IMR-90 (cell line): ENCODE data around the gene CDK6. TPM values are rescaled to one million over a fixed set of nuclear protein-coding genes. Genes with fewer than 3 reads are reported as not detected.

Experiments
- ATAC-seq: fragments of 200-7000 bp; cut with Tn5 transposase; 2 replicates; pipeline ENCODE4 v1.9.1; 2020; ENCODE audit warnings: low read depth, mild to moderate bottlenecking, moderate library complexity
- BruUV-seq: library from RNA; stranded (reverse); fragments of 400-500 nt; replicated peaks from 2 replicates; lab custom pipeline; 2021; lab: Mats Ljungman, UMichigan
- CTCF ChIA-PET: fragments of 300-600 bp; formaldehyde crosslinking; extraction: SDS; loops from one replicate; lab custom pipeline; 2021; ENCODE audit warnings: antibody characterized with exemption; lab: Yijun Ruan, JAX
- POLR2A ChIA-PET: fragments of 300-600 bp; sonication (Branson Sonifier 250); formaldehyde crosslinking; loops from one replicate; lab custom pipeline; 2022; ENCODE audit warnings: antibody characterized with exemption; ENCODE audit not compliant: unreplicated experiment; lab: Charles Lee
- DNase-seq: peaks from one replicate; pipeline ENCODE4 v3.0.0; 2013
- H2AFZ ChIP-seq: replicated peaks from 2 replicates; pipeline ENCODE3; 2013; ENCODE audit warnings: low read length, mild to moderate bottlenecking; ENCODE audit not compliant: poor library complexity
- H2AK5ac ChIP-seq: 2 replicates; pipeline ENCODE4 v1.6.1; 2013; ENCODE audit warnings: low read depth, low read length, inconsistent platforms
- H2AK9ac ChIP-seq: replicated peaks from 2 replicates; pipeline ENCODE3; 2013; ENCODE audit warnings: mild to moderate bottlenecking, low read depth, low read length, moderate library complexity; ENCODE audit not compliant: poor library complexity
- H2BK120ac ChIP-seq: 2 replicates; pipeline ENCODE4 v1.6.1; 2013; ENCODE audit warnings: low read depth, low read length, inconsistent platforms
- H2BK15ac ChIP-seq: 3 replicates; pipeline ENCODE4 v1.6.1; 2013; ENCODE audit warnings: low read depth, low read length, inconsistent platforms
- H2BK20ac ChIP-seq: 2 replicates; pipeline ENCODE4 v1.6.1; 2013; ENCODE audit warnings: low read depth, mild to moderate bottlenecking, inconsistent platforms, low read length, moderate library complexity
- H2BK5ac ChIP-seq: 2 replicates; pipeline ENCODE4 v1.6.1; 2013; ENCODE audit warnings: mild to moderate bottlenecking, low read depth, low read length, inconsistent platforms; ENCODE audit not compliant: poor library complexity, severe bottlenecking
- H3K14ac ChIP-seq: replicated peaks from 2 replicates; pipeline ENCODE4 v1.6.1; 2013; ENCODE audit warnings: low read depth, low read length, inconsistent platforms
- H3K18ac ChIP-seq: 2 replicates; pipeline ENCODE4 v1.6.1; 2013; ENCODE audit warnings: low read depth, low read length, control low read depth
- H3K23ac ChIP-seq: 2 replicates; pipeline ENCODE4 v1.6.1; 2013; ENCODE audit warnings: low read depth, low read length, inconsistent platforms
- H3K27ac ChIP-seq: 2 replicates; pipeline ENCODE4 v1.5.1; 2013; ENCODE audit warnings: mild to moderate bottlenecking, control low read depth, low read length; ENCODE audit not compliant: insufficient read depth
- H3K27me3 ChIP-seq: 2 replicates; pipeline ENCODE4 v1.6.1; 2013; ENCODE audit warnings: low read length; ENCODE audit not compliant: control insufficient read depth, insufficient read depth
- H3K36me3 ChIP-seq: 2 replicates; pipeline ENCODE4 v1.6.1; 2013; ENCODE audit warnings: low read length, mixed read lengths; ENCODE audit not compliant: control insufficient read depth, insufficient read depth
- H3K4ac ChIP-seq: 2 replicates; pipeline ENCODE4 v1.6.1; 2013; ENCODE audit warnings: low read depth, low read length, inconsistent platforms
- H3K4me1 ChIP-seq: 2 replicates; pipeline ENCODE4 v1.6.1; 2013; ENCODE audit warnings: low read length, mixed read lengths; ENCODE audit not compliant: control insufficient read depth, insufficient read depth
- H3K4me2 ChIP-seq: 2 replicates; pipeline ENCODE4 v1.6.1; 2013; ENCODE audit warnings: low read depth, mild to moderate bottlenecking, control low read depth, low read length, moderate library complexity
- H3K4me3 ChIP-seq: 2 replicates; pipeline ENCODE4 v1.5.1; 2013; ENCODE audit warnings: low read depth, mild to moderate bottlenecking, control low read depth, low read length, moderate library complexity; ENCODE audit not compliant: insufficient read depth
- H3K56ac ChIP-seq: 2 replicates; pipeline ENCODE4 v1.6.1; 2013; ENCODE audit warnings: low read length, inconsistent platforms; ENCODE audit not compliant: insufficient read depth; ENCODE audit errors: extremely low read depth
- H3K79me1 ChIP-seq, 2 experiments: 2 replicates each; pipeline ENCODE4 v1.6.1; 2013; ENCODE audit warnings: low read length in 2 of 2, inconsistent platforms in 1 of 2, low read depth in 1 of 2
- H3K9ac ChIP-seq: 2 replicates; pipeline ENCODE4 v1.6.1; 2013; ENCODE audit warnings: low read depth, low read length, control low read depth
- H3K9me1 ChIP-seq: 2 replicates; pipeline ENCODE4 v1.6.1; 2013; ENCODE audit warnings: low read length, inconsistent platforms; ENCODE audit not compliant: insufficient read depth
- H3K9me3 ChIP-seq: 2 replicates; pipeline ENCODE4 v1.6.1; 2013; ENCODE audit warnings: low read length; ENCODE audit not compliant: control insufficient read depth, insufficient read depth
- H4K20me1 ChIP-seq: 2 replicates; pipeline ENCODE4 v1.6.1; 2013; ENCODE audit warnings: low read length, inconsistent platforms; ENCODE audit not compliant: insufficient read depth
- H4K5ac ChIP-seq: 2 replicates; pipeline ENCODE4 v1.6.1; 2013; ENCODE audit warnings: mild to moderate bottlenecking, low read depth, low read length, control low read depth
- H4K8ac ChIP-seq, 2 experiments: 2 replicates each; pipeline ENCODE4 v1.6.1; 2013; ENCODE audit warnings: low read depth in 2 of 2, low read length in 2 of 2, control low read depth in 1 of 2, inconsistent platforms in 1 of 2
- H4K91ac ChIP-seq: 2 replicates; pipeline ENCODE4 v1.6.1; 2013; ENCODE audit warnings: low read depth, low read length, inconsistent platforms; ENCODE audit not compliant: insufficient read depth
- BHLHE40 ChIP-seq: fragments of 150-350 bp; IDR thresholded peaks from 2 replicates; pipeline ENCODE4 v1.6.1; 2016; ENCODE audit warnings: mild to moderate bottlenecking, low read depth, low read length
- CTCF ChIP-seq: conservative IDR thresholded peaks from 2 replicates; pipeline ENCODE4 v1.5.1; 2012; ENCODE audit warnings: mild to moderate bottlenecking, low read depth, low read length, improper control_type of control experiment
- MAFK ChIP-seq: IDR thresholded peaks from 2 replicates; pipeline ENCODE4 v1.6.1; 2012; ENCODE audit warnings: low read depth, low read length, improper control_type of control experiment
- MAZ ChIP-seq: IDR thresholded peaks from 2 replicates; pipeline ENCODE4 v1.6.1; 2012; ENCODE audit warnings: low read depth, mild to moderate bottlenecking, low read length, improper control_type of control experiment, moderate library complexity, borderline replicate concordance
- MXI1 ChIP-seq: IDR thresholded peaks from 2 replicates; pipeline ENCODE4 v1.6.1; 2012; ENCODE audit warnings: low read depth, mild to moderate bottlenecking, low read length, moderate library complexity, borderline replicate concordance
- POLR2A ChIP-seq: IDR thresholded peaks from 2 replicates; pipeline ENCODE4 v1.6.1; 2012; ENCODE audit warnings: mild to moderate bottlenecking, low read depth, low read length
- RCOR1 ChIP-seq: IDR thresholded peaks from 2 replicates; pipeline ENCODE4 v1.6.1; 2012; ENCODE audit warnings: mild to moderate bottlenecking, low read length, improper control_type of control experiment; ENCODE audit not compliant: insufficient replicate concordance
- RFX5 ChIP-seq: IDR thresholded peaks from 2 replicates; pipeline ENCODE4 v1.8.0; 2012; ENCODE audit warnings: low read depth, mild to moderate bottlenecking, low read length, moderate library complexity
- SMC3 ChIP-seq: fragments of 150-350 bp; IDR thresholded peaks from 2 replicates; pipeline ENCODE4 v1.6.1; 2016; ENCODE audit warnings: low read depth, mild to moderate bottlenecking, antibody characterized with exemption, low read length, moderate library complexity
- WGBS, 2 experiments: methylation state at CpG; one replicate each; pipeline versions ENCODE4 v1.1.5 to v1.1.7; 2013; ENCODE audit warnings: missing lambda C conversion rate in 2 of 2; ENCODE audit not compliant: insufficient read length in 1 of 2; ENCODE audit errors: extremely low coverage in 2 of 2; 5-methylcytosine and 5-hydroxymethylcytosine counted together
- dilution Hi-C: fragments of 300-500 bp; cut with HindIII; formaldehyde crosslinking; loops from one replicate; pipeline ENCODE4 v1.14.3; 2018; ENCODE audit warnings: low sequenced_read_pairs; ENCODE audit not compliant: unreplicated experiment
- in situ Hi-C: fragments of 300-500 bp; cut with MboI; formaldehyde crosslinking; loops from 3 replicates; pipeline ENCODE4 v1.14.3; 2019; ENCODE audit warnings: low sequenced_read_pairs, inconsistent platforms, mixed read lengths
- intact Hi-C: fragments of 100-400 bp; cut with micrococcal nuclease; formaldehyde crosslinking; loops from 2 replicates; pipeline ENCODE4 v1.10.0; 2022
- polyA plus RNA-seq, 3 experiments: library from polyadenylated mRNA; depleted of rRNA; stranded (reverse); fragments of >200 nt; gene quantifications; 2 replicates each; pipeline ENCODE4 v1.2.3, GENCODE V29; 2012; ENCODE audit warnings: low replicate concordance in 1 of 3
- total RNA-seq: library from RNA; depleted of rRNA; stranded (reverse); fragments of >200 nt; gene quantifications from 2 replicates; pipeline ENCODE4 v1.2.3, GENCODE V29; 2012

The CDK6 gene
- total and polyA plus RNA-seq, 2 of the 4 experiments (the other 2 are of a cell fraction), result 21.5 to 195 TPM

DNA sequence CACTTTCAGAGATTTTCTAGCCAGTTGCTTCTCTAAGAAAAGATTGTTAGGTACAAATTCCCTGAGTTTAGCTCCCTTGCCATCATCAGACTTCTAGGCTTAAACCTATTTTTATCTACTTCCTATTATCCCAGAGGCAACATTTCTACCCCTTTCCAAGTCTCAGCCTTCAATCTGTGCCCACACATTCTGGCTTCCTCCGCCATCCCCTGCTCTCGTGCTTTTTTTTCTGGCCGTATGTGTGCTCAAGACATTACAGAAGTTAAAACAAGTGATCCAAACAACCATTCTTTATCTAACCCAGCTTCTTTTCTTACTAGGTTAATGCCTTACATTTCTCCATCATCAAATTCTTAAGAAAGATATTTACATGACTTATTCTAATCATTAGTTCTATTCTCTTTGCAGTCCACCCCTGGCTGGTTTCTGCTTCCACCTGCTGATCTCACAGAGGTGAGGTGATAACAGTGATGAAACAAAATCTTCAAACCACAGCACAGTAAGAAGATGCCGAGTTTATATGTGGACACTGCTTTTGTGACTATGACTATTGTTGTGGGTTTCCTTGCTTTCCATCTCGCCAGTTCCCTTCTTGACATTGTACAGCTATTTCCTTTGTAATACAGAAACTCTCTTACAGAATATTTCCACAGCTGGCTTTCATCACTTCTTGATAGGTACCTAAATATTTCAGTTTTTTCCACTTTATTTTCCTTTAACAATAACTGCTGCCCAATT, 18.3 kb upstream of the CDK6 start:
- H3K9me1 ChIP-seq, result no peaks in the 10 kb centered on the region
- no peak overlapping the region for H3K9ac ChIP-seq
- no peak overlapping the region for H2BK120ac ChIP-seq
- H3K23ac ChIP-seq, result no peak overlapping the region
- H3K14ac ChIP-seq, result no peak overlapping the region
- H3K4me2 ChIP-seq, result no peak overlapping the region
- dilution Hi-C loops (no loop called here), intact Hi-C loops (loop anchor here (2.0 kb wide), 1 partner anchor 14 kb away; no protein-coding TSS in a partner anchor), in situ Hi-C loops (no loop called here)
- H4K8ac ChIP-seq, result no peak overlapping the region
- ChIA-PET POLR2A (no interaction called here), CTCF (interaction anchor here (0.6 kb wide), 1 partner anchor 48 kb away, joined by 4 read pairs; no protein-coding TSS in a partner anchor)
- BruUV-seq, result no TSS peak
- H2AFZ ChIP-seq, result no peak overlapping the region
- no peaks in the 10 kb centered on the region for H3K79me1 ChIP-seq
- TF ChIP-seq BHLHE40 (no peak), RCOR1 (no peak), MAZ (no peak), POLR2A (no peak), CTCF (no peak), RFX5 (no peak), MXI1 (no peak), MAFK (no peak), SMC3 (no peak)
- no peaks in the 10 kb centered on the region for H4K20me1 ChIP-seq
- no peak for ATAC-seq
- no peak overlapping the region for H2BK15ac ChIP-seq
- no peaks in the 10 kb centered on the region for H3K36me3 ChIP-seq
- no peak overlapping the region for H3K18ac ChIP-seq
- no peak overlapping the region for H3K56ac ChIP-seq
- H2BK5ac ChIP-seq, result no peak overlapping the region
- no peak overlapping the region for H3K4ac ChIP-seq
- WGBS, 2 experiments, result 86% methylated on average over 3 of the region's 5 CpGs; no CpG with 5 or more reads in 1 of the 2 experiments
- no peak overlapping the region for H2BK20ac ChIP-seq
- no peaks in the 10 kb centered on the region for H3K9me3 ChIP-seq
- no peaks in the 10 kb centered on the region for H3K4me1 ChIP-seq
- H4K91ac ChIP-seq, result no peak overlapping the region
- H4K5ac ChIP-seq, result no peak overlapping the region
- H3K27ac ChIP-seq, result no peak overlapping the region
- H3K4me3 ChIP-seq, result no peak overlapping the region
- H2AK9ac ChIP-seq, result no peak overlapping the region
- H3K27me3 ChIP-seq, result no peaks in the 10 kb centered on the region
- H2AK5ac ChIP-seq, result peak overlapping the region; percentile 9; the same call in 1 of the 2 replicates
- DNase-seq, result no peak
